ENCODE data around the gene HES7. TPM values are rescaled to one million over a fixed set of nuclear protein-coding genes. Genes with fewer than 3 reads are reported as not detected.
A peak's percentile ranks its signal among the peaks of the same experiment; 100 is the strongest.

The HES7 gene
- total and polyA plus RNA-seq, 11 donors, result 0.17 to 0.76 (median 0.36) TPM; not detected in 5

GRCh38 chr17:8147141-8147804, 23.4 kb upstream of the HES7 start:
- Histone ChIP-seq H3K27ac (peak overlapping the region in 7 of 12 donors; percentile 17 to 100 (median 47)), H3K4me3 (no peak overlapping the region), H3K4me1 (peaks cover 10 to 68% (median 29%) of the 10 kb centered on the region in 12 donors), H3K9me3 (no peaks in the 10 kb centered on the region), H3K27me3 (no peaks in the 10 kb centered on the region), H3K36me3 (peaks cover 14 to 86% (median 85%) of the 10 kb centered on the region in 9 donors)
- 86 to 91% (median 87%) methylated on average over 20 to 26 of the region's 26 CpGs for WGBS, 4 donors
- TF ChIP-seq POLR2A (IDR thresholded peaks at IDR 0.05), result no peak
- TF ChIP-seq, protein P1, sequence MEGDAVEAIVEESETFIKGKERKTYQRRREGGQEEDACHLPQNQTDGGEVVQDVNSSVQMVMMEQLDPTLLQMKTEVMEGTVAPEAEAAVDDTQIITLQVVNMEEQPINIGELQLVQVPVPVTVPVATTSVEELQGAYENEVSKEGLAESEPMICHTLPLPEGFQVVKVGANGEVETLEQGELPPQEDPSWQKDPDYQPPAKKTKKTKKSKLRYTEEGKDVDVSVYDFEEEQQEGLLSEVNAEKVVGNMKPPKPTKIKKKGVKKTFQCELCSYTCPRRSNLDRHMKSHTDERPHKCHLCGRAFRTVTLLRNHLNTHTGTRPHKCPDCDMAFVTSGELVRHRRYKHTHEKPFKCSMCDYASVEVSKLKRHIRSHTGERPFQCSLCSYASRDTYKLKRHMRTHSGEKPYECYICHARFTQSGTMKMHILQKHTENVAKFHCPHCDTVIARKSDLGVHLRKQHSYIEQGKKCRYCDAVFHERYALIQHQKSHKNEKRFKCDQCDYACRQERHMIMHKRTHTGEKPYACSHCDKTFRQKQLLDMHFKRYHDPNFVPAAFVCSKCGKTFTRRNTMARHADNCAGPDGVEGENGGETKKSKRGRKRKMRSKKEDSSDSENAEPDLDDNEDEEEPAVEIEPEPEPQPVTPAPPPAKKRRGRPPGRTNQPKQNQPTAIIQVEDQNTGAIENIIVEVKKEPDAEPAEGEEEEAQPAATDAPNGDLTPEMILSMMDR (IDR thresholded peaks at IDR 0.05), result no peak
- DNase-seq (peak in 2 of 5 donors; percentile 15 to 56), ATAC-seq (no peak)
- intact Hi-C loops (cut with DNase I), result loop anchor here in 1 of 10 donors (10.0 kb wide), 1 partner anchor 302 kb away; no protein-coding TSS in a partner anchor

- intact Hi-C loops (cut with DNase I), result loop anchor here in 1 of 10 donors (10.0 kb wide), 1 partner anchor 302 kb away; no protein-coding TSS in a partner anchor
- DNase-seq (peak in 1 of 5 donors; percentile 25), ATAC-seq (no peak)
- WGBS, 4 donors, result 89 to 93% (median 93%) methylated on average over 14 of the region's 14 CpGs
- Histone ChIP-seq H3K9me3 (no peaks in the 10 kb centered on the region), H3K27ac (peak overlapping the region in 6 of 12 donors; percentile 17 to 100 (median 49)), H3K36me3 (peaks cover 14 to 94% (median 93%) of the 10 kb centered on the region in 9 donors), H3K4me1 (peaks cover 10 to 74% (median 27%) of the 10 kb centered on the region in 12 donors), H3K27me3 (no peaks in the 10 kb centered on the region), H3K4me3 (no peak overlapping the region)
- TF ChIP-seq, protein P1 (IDR thresholded peaks at IDR 0.05), result no peak
- TF ChIP-seq POLR2A (IDR thresholded peaks at IDR 0.05), result no peak
Observed at GRCh38 chr17:8146381-8147140, 22.7 kb upstream of the HES7 start.

GRCh38 chr17:8145811-8146210, 21.9 kb upstream of the HES7 start:
- H3K27ac ChIP-seq, result peak overlapping the region in 6 of 12 donors; percentile 5 to 100 (median 49)
- H3K36me3 ChIP-seq, result peaks cover 14 to 100% (median 99%) of the 10 kb centered on the region in 9 donors
- no peak for TF ChIP-seq POLR2A (IDR thresholded peaks at IDR 0.05)
- TF ChIP-seq, protein P1 (IDR thresholded peaks at IDR 0.05), result no peak
- H3K4me1 ChIP-seq, result peaks cover 9 to 79% (median 22%) of the 10 kb centered on the region in 12 donors
- no peak overlapping the region for H3K4me3 ChIP-seq
- DNase-seq (peak in 1 of 5 donors; percentile 45), ATAC-seq (no peak)
- H3K9me3 ChIP-seq, result no peaks in the 10 kb centered on the region
- H3K27me3 ChIP-seq, result no peaks in the 10 kb centered on the region
- intact Hi-C loops (cut with DNase I), result loop anchor here in 1 of 10 donors (10.0 kb wide), 1 partner anchor 301 kb away; no protein-coding TSS in a partner anchor
- WGBS, 4 donors, result 89 to 95% (median 90%) methylated on average over 12 of the region's 12 CpGs
